ENCODE results near the gene LDB2. TPM values are rescaled to one million over a fixed set of nuclear protein-coding genes. Genes with fewer than 3 reads are reported as not detected.

Gene LDB2
- total RNA-seq, 1 donor from 2014 or later: 137 TPM

GRCh38 chr4:16713696-16714095 lies 184.7 kb downstream of the LDB2 start:
- no peak overlapping the region for H3K27ac ChIP-seq
- H3K27me3 ChIP-seq: no peaks in the 10 kb centered on the region
- no peaks in the 10 kb centered on the region for H3K4me1 ChIP-seq
- H3K36me3 ChIP-seq: no peaks in the 10 kb centered on the region
- DNase-seq (ENCODE audit: low spot score in 2 of 2): no peak
- intact Hi-C loops (cut with DNase I): no loop called here
- TF ChIP-seq, protein P1, sequence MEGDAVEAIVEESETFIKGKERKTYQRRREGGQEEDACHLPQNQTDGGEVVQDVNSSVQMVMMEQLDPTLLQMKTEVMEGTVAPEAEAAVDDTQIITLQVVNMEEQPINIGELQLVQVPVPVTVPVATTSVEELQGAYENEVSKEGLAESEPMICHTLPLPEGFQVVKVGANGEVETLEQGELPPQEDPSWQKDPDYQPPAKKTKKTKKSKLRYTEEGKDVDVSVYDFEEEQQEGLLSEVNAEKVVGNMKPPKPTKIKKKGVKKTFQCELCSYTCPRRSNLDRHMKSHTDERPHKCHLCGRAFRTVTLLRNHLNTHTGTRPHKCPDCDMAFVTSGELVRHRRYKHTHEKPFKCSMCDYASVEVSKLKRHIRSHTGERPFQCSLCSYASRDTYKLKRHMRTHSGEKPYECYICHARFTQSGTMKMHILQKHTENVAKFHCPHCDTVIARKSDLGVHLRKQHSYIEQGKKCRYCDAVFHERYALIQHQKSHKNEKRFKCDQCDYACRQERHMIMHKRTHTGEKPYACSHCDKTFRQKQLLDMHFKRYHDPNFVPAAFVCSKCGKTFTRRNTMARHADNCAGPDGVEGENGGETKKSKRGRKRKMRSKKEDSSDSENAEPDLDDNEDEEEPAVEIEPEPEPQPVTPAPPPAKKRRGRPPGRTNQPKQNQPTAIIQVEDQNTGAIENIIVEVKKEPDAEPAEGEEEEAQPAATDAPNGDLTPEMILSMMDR (IDR thresholded peaks at IDR 0.05): no peak
- H3K4me3 ChIP-seq: no peak overlapping the region
- H3K9me3 ChIP-seq: no peaks in the 10 kb centered on the region

DNA sequence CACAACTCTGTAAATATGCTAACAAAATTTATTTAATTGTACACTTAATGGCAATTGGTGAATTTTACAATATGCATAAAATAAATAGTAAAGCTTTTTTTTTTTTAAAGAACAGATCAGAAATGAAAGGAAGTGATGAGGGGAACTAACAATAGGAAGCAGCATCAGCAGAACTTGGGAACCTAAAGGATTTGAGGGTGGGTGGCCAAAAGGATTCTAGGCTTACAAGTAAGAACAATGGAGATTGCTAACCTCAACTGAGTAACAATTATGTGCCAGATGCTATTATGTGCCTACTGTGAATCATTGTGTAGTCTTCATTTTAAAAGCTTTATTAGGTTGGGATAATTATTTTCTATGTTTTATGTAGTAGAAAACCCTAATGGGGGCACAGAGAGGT lies 185.2 kb downstream of the LDB2 start:
- H3K36me3 ChIP-seq: no peaks in the 10 kb centered on the region
- intact Hi-C loops (cut with DNase I): no loop called here
- H3K4me1 ChIP-seq: no peaks in the 10 kb centered on the region
- H3K9me3 ChIP-seq: no peaks in the 10 kb centered on the region
- no peak overlapping the region for H3K27ac ChIP-seq
- no peaks in the 10 kb centered on the region for H3K27me3 ChIP-seq
- TF ChIP-seq, protein P1 (IDR thresholded peaks at IDR 0.05): no peak
- no peak for DNase-seq (ENCODE audit: low spot score in 2 of 2)
- H3K4me3 ChIP-seq: no peak overlapping the region

GRCh38 chr4:16710198-16710597 lies 188.2 kb downstream of the LDB2 start:
- no peak for DNase-seq (ENCODE audit: low spot score in 2 of 2)
- H3K4me1 ChIP-seq: no peaks in the 10 kb centered on the region
- H3K27ac ChIP-seq: no peak overlapping the region
- intact Hi-C loops (cut with DNase I): no loop called here
- H3K9me3 ChIP-seq: no peaks in the 10 kb centered on the region
- H3K4me3 ChIP-seq: no peak overlapping the region
- H3K27me3 ChIP-seq: no peaks in the 10 kb centered on the region
- TF ChIP-seq, protein P1 (IDR thresholded peaks at IDR 0.05): no peak
- no peaks in the 10 kb centered on the region for H3K36me3 ChIP-seq

- intact Hi-C loops (cut with DNase I): no loop called here
- TF ChIP-seq, protein P1 (IDR thresholded peaks at IDR 0.05): no peak
- DNase-seq (ENCODE audit: low spot score in 2 of 2): no peak
- H3K4me1 ChIP-seq: no peaks in the 10 kb centered on the region
- H3K4me3 ChIP-seq: no peak overlapping the region
- H3K9me3 ChIP-seq: no peaks in the 10 kb centered on the region
- no peaks in the 10 kb centered on the region for H3K27me3 ChIP-seq
- no peaks in the 10 kb centered on the region for H3K36me3 ChIP-seq
- no peak overlapping the region for H3K27ac ChIP-seq
Observed at GRCh38 chr4:16707874-16708273, 190.6 kb downstream of the LDB2 start.

- H3K4me3 ChIP-seq: no peak overlapping the region
- DNase-seq (ENCODE audit: low spot score in 2 of 2): no peak
- TF ChIP-seq, protein P1 (IDR thresholded peaks at IDR 0.05): no peak
- intact Hi-C loops (cut with DNase I): no loop called here
- H3K9me3 ChIP-seq: no peaks in the 10 kb centered on the region
- no peak overlapping the region for H3K27ac ChIP-seq
- no peaks in the 10 kb centered on the region for H3K36me3 ChIP-seq
- H3K27me3 ChIP-seq: no peaks in the 10 kb centered on the region
- no peaks in the 10 kb centered on the region for H3K4me1 ChIP-seq
Observed at GRCh38 chr4:16706251-16706650, 192.2 kb downstream of the LDB2 start.

GRCh38 chr4:16705341-16705740 lies 193.1 kb downstream of the LDB2 start:
- H3K36me3 ChIP-seq: no peaks in the 10 kb centered on the region
- intact Hi-C loops (cut with DNase I): no loop called here
- H3K27ac ChIP-seq: no peak overlapping the region
- DNase-seq (ENCODE audit: low spot score in 2 of 2): no peak
- TF ChIP-seq, protein P1 (IDR thresholded peaks at IDR 0.05): no peak
- no peak overlapping the region for H3K4me3 ChIP-seq
- no peaks in the 10 kb centered on the region for H3K4me1 ChIP-seq
- H3K9me3 ChIP-seq: no peaks in the 10 kb centered on the region
- no peaks in the 10 kb centered on the region for H3K27me3 ChIP-seq
